IPS-15b (cell line): ENCODE data around the gene EIF3D.

Experiments used
- H3K27me3 ChIP-seq: one replicate; pipeline ENCODE4 v1.6.1; 2013; ENCODE audit warnings: low read length; ENCODE audit not compliant: control insufficient read depth, insufficient read depth
- H3K36me3 ChIP-seq: one replicate; pipeline ENCODE4 v1.6.1; 2013; ENCODE audit warnings: low read length; ENCODE audit not compliant: control insufficient read depth, insufficient read depth
- H3K4me1 ChIP-seq: one replicate; pipeline ENCODE4 v1.6.1; 2013; ENCODE audit warnings: mild to moderate bottlenecking, low read length; ENCODE audit not compliant: control insufficient read depth, insufficient read depth
- H3K4me3 ChIP-seq: one replicate; pipeline ENCODE4 v1.5.1; 2013; ENCODE audit warnings: low read depth, low read length
- H3K9ac ChIP-seq: one replicate; pipeline ENCODE4 v1.6.1; 2013; ENCODE audit warnings: low read depth, mild to moderate bottlenecking, low read length
- H3K9me3 ChIP-seq: one replicate; pipeline ENCODE4 v1.6.1; 2013; ENCODE audit warnings: mild to moderate bottlenecking, low read length; ENCODE audit not compliant: control insufficient read depth, insufficient read depth

Gene EIF3D

DNA sequence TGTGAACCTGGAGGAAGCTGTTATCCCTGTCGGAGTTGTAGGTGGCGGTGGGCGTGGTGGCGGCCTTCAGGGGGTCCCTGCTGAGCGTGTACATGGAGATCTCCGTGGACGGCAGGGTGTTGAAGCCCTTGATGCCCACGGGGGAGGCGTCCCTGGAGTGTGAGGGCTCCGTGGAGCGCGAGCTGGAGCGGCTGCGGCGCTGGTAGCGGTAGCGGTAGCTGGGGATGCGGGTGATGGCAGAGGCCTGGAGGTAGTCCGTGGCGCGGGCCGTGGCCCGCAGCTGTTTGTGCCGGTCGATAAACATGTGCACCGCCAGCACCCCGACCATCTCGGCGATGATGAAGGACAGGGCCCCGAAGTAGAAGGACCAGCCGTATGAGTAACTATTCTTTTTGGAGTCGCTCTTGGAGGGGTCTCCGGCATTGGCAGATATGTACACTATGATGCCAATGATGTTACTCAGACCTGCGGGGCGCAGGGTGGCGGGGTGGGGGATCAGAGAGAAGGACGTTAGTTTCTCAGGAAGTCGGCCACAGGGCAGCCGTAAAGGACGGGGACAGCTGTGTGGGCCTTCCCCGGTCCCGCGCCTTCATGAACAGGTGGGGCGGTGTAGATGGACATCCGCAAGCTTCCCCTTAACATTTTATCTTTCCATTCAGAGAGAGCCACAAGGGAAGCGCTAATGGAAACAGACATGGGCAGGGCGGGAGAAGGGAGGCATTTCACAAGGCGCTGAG, 35.6 kb upstream of the EIF3D start:
- Histone ChIP-seq H3K27me3 (no peaks in the 10 kb centered on the region), H3K9ac (no peak overlapping the region), H3K36me3 (no peaks in the 10 kb centered on the region), H3K4me3 (peak overlapping the region; percentile 13), H3K4me1 (peaks cover 17% of the 10 kb centered on the region), H3K9me3 (no peaks in the 10 kb centered on the region)

DNA sequence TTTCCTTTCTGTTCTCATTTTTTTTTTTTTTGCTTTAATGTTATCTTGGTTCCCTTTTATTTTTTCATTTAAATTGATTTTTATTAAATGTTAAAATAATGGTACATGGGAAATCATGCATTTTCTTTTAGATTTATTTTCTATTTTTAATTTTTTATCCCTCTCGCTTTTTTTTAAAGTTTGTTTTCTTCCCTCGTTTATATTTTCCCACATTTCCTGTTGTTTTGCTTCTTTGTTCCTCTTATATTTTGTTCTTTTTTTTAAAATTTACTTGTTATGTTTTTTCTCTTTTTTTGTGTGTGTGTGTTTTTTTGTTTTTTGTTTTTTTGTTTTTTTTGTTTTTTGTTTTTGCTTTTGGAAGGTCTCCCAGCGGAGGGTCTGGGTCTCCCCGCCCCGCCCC, 34.9 kb upstream of the EIF3D start:
- no peaks in the 10 kb centered on the region for H3K9me3 ChIP-seq
- no peaks in the 10 kb centered on the region for H3K36me3 ChIP-seq
- peaks cover 17% of the 10 kb centered on the region for H3K4me1 ChIP-seq
- no peak overlapping the region for H3K9ac ChIP-seq
- no peak overlapping the region for H3K4me3 ChIP-seq
- no peaks in the 10 kb centered on the region for H3K27me3 ChIP-seq

DNA sequence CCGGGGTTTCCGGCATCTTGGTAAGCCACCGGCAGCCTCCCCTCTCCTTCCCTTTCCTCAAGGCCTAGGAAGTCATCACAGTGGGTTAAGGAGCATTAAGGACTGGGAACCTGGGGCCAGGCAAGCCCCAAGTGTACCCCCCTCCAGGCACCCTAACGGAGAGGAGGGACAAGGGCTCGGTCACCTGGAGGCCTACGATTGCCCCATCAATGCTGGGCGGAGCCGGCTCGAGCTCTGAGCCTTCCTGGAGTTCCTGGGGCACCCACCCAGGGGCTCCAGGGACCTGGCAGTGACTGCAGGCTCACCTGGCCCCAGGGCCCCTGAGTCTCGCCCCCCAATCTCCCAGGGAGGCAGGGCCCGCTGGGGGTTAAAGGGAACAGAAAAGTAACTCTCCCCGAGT, 34.5 kb upstream of the EIF3D start:
- Histone ChIP-seq H3K36me3 (no peaks in the 10 kb centered on the region), H3K4me3 (no peak overlapping the region), H3K27me3 (no peaks in the 10 kb centered on the region), H3K4me1 (peaks cover 17% of the 10 kb centered on the region), H3K9ac (no peak overlapping the region), H3K9me3 (no peaks in the 10 kb centered on the region)

DNA sequence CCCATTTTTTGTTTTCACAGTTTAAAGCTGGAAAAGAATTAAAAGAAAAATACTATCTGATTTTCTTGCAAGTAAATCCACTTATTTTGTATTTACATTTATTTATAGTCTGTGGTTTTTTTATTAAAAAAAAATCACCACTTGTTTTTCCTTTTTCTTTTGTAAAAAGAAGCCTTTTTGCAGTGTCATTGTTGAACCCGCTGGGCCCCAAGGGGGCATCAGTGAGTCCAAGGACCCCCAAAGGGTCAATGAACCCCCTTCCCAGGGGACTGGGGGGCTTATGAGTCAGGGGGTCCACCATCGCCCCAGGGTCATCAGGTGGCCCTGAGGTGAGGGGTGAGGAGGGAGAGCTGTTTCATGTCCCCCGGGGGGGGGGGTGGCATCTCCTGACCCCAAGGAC, 34.0 kb upstream of the EIF3D start:
- Histone ChIP-seq H3K4me1 (peaks cover 17% of the 10 kb centered on the region), H3K36me3 (no peaks in the 10 kb centered on the region), H3K27me3 (no peaks in the 10 kb centered on the region), H3K4me3 (no peak overlapping the region), H3K9ac (no peak overlapping the region), H3K9me3 (no peaks in the 10 kb centered on the region)

DNA sequence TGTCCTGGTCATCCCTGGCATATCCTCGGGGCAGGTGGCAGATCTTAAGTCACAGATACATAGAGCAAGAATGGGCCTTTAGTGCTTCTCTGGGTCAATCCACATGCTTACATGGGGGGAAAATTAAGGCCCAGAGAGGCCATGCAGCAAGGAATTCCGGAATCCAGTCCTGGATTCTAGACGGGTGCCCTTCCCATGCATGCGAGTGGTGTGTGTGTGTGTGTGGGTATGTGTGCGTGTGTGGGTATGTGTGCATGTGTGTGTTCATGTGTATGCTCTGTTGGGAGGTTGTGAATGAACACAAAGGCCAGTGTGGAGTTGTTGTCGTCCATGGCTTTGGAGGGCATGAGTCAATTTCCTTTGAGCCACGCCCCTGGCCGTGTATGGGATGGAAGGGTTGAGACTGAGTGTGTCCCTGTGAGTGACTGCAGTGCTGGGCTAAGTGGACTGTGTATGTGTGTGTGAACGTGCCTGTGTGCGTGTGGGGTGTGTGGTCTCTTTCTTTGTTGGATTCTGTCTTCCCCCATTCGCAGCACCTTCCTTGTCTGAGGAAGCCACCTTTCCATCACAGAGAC, 33.4 kb upstream of the EIF3D start:
- Histone ChIP-seq H3K27me3 (no peaks in the 10 kb centered on the region), H3K4me1 (peaks cover 17% of the 10 kb centered on the region), H3K9me3 (no peaks in the 10 kb centered on the region), H3K9ac (no peak overlapping the region), H3K36me3 (no peaks in the 10 kb centered on the region), H3K4me3 (no peak overlapping the region)

DNA sequence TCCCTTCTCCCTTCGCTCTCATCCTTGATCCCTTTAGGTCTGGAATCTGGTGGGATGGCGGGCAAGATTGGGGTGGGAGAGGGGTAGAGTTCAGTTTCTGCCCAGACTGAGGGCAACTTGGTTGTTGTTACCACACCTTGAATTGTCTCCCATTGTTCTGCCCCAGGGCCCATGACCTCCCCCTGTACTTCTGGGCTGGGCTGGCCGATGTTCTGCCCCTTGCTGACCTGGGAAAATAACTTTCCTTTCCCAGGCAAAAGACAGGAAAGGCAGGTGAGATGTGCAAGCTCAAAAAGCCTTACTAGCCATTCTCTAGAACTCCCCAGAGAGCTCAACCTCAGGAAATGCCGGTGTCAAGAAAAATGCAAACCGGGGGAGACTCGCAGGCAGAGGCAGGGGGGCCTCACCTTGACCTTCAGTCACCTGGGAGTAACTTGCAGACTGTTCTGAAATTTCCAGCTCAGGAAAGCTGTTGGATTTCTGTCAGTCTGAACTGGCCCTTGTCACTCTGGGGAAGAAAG, 32.4 kb upstream of the EIF3D start:
- no peaks in the 10 kb centered on the region for H3K27me3 ChIP-seq
- H3K36me3 ChIP-seq = no peaks in the 10 kb centered on the region
- no peaks in the 10 kb centered on the region for H3K9me3 ChIP-seq
- no peak overlapping the region for H3K9ac ChIP-seq
- H3K4me1 ChIP-seq = peaks cover 17% of the 10 kb centered on the region
- no peak overlapping the region for H3K4me3 ChIP-seq

DNA sequence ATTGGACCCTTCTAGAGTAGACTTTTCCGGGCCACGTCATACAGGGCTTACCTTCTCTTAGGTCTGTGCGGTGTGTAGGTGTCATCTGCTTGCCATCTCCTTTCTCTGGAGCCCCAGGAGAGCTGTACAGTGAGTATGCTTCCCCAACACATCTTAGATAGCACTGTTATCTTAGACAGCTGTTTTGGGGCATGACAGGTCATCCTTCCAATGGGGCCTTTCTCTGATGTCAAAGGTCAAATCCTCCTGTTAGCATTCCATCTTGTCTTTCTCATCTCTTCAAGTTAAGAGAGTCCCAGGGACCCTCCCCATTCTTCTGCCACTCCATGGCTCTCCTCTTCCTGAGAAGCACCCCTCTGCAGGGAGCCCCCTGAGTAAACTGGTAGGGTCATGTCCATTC, 31.0 kb upstream of the EIF3D start:
- Histone ChIP-seq H3K4me1 (peaks cover 17% of the 10 kb centered on the region), H3K27me3 (no peaks in the 10 kb centered on the region), H3K4me3 (no peak overlapping the region), H3K9ac (no peak overlapping the region), H3K36me3 (no peaks in the 10 kb centered on the region), H3K9me3 (no peaks in the 10 kb centered on the region)

DNA sequence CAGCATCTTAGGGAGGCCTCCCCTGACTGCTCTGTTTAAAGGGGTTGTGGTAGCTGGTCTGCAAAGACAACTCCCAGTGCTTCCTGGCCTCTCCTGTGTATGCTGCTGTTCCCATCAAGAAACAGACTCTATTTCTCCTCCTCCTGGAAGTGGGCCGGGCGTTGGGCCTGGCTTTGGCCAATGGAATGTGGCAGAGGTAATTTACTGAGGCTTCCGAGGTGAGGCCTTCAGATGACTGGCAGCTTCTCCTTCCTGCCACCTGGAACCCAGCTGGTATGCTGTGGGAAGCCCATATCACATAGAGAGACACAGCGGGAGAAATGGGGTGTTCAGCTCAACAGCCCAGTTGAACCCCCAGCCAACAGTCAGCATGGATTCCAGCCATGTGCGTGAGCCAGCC, 25.1 kb upstream of the EIF3D start:
- Histone ChIP-seq H3K36me3 (no peaks in the 10 kb centered on the region), H3K9me3 (no peaks in the 10 kb centered on the region), H3K4me3 (no peak overlapping the region), H3K9ac (no peak overlapping the region), H3K27me3 (no peaks in the 10 kb centered on the region), H3K4me1 (no peaks in the 10 kb centered on the region)

DNA sequence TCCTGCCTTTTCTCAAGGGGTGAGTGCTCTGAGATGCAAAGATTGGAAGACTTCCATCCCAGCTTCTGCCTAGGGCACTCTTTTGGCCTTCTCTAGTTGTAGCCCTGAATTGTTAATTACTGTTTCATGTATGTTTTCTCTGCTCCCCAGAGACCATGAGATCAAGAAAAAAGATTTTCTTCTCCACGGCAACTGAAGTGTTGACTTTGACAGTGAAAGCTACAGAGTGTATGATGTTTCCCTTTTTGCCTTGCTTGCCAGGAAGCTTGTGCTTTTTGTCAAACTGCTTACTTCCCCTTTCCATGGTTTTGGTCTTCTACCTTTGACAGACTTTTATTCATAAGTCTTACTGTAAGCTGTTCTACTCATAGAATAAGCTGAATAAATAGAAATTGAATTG, 23.3 kb upstream of the EIF3D start:
- peaks cover 2% of the 10 kb centered on the region for H3K4me1 ChIP-seq
- H3K4me3 ChIP-seq = no peak overlapping the region
- no peak overlapping the region for H3K9ac ChIP-seq
- no peaks in the 10 kb centered on the region for H3K27me3 ChIP-seq
- no peaks in the 10 kb centered on the region for H3K36me3 ChIP-seq
- H3K9me3 ChIP-seq = no peaks in the 10 kb centered on the region

DNA sequence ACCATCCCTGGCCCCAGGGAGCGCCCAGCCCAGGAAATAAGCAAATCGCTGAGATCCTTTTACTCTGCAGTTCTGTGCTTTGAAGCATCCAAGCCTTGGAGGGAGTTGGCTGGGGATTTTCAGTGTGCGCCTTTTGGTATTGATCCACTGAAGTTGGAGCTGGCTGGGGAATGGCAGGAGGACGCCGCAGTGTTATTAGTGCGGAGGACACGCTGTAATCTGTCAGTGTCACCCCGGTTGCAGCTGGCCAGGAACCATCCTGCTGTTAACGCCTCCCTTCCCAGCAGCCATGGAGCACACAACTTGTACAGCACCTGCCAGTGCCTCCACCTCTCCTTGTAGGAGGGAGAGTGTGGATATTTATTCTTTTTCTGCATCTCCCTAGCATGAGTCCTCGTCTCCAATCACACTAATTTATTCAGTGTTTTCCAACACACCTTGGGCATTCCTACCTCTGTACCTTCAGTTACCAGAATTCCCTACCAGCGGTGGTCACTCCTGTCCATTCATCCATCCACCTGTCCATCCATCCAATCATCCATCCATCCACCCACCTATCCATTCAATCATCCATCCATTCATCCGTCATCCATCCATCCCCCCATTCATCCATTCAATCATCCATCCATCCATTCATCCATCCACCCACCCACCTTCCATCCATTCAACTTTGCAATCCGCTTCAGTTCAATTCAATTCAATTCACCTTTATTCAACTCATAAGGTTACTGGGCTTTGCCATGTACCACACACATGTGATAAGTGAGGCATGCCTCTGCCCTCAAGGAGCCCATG, 21.9 kb upstream of the EIF3D start:
- H3K27me3 ChIP-seq = no peaks in the 10 kb centered on the region
- no peaks in the 10 kb centered on the region for H3K36me3 ChIP-seq
- H3K9me3 ChIP-seq = no peaks in the 10 kb centered on the region
- H3K4me1 ChIP-seq = peaks cover 2% of the 10 kb centered on the region
- no peak overlapping the region for H3K9ac ChIP-seq
- no peak overlapping the region for H3K4me3 ChIP-seq

DNA sequence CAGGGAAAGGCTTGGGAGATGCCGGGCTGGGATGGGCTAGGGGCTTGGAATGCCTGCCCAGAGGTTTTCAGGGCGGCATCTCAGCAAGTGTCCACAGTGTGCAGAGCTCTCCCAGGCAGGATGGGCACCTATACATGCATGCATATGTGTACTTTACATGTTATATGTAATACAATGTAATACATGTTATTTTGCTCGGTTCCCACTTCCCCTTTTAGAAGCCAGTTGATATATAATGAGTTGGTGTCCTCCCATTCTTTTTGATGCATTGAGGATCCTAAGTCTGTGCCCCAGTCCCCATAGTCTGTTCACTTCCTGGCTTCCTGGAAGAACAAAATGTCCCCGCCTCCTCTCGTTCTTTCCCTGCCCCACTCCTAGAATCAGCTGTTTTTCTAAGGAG, 20.1 kb upstream of the EIF3D start:
- Histone ChIP-seq H3K4me1 (peaks cover 2% of the 10 kb centered on the region), H3K4me3 (no peak overlapping the region), H3K9me3 (no peaks in the 10 kb centered on the region), H3K27me3 (peaks cover 7% of the 10 kb centered on the region), H3K9ac (no peak overlapping the region), H3K36me3 (no peaks in the 10 kb centered on the region)

DNA sequence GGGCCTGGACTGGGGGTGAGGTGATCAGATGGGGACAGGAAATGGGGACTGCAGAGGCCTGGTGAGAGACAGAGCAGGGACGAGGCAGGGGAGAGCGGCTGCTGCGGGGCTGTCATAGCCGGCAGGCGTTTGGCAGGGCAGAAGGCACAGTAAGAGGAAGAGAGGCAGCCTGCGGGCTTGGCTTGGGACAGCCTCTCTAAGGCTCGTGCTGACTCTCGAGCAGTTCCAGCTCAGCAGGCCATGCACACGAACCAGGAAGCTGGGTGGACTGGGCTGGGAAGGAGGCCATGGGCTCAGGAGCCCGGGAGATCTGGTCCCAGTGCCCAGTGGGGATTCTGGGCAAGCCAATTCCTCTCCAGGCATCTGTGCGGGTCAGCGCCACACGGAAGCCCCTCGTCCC, 19.6 kb upstream of the EIF3D start:
- Histone ChIP-seq H3K36me3 (no peaks in the 10 kb centered on the region), H3K4me1 (peaks cover 2% of the 10 kb centered on the region), H3K9me3 (no peaks in the 10 kb centered on the region), H3K9ac (peak overlapping the region; percentile 41), H3K27me3 (peaks cover 7% of the 10 kb centered on the region), H3K4me3 (no peak overlapping the region)
